Fibroblast of lung (primary cell): Measurements from ENCODE around the gene PRPSAP1.

Experiments used
- EZH2 ChIP-seq: IDR thresholded peaks from 2 replicates; pipeline ENCODE4 v1.5.1; 2012; ENCODE audit warnings: low read length, control low read depth, mild to moderate bottlenecking; ENCODE audit errors: missing control alignments
- TF ChIP-seq, protein P1 (sequence below), 2 donors: IDR thresholded peaks in 1 of 2; conservative IDR thresholded peaks in 1 of 2; 1 replicate in 1 of 2; 2 replicates in 1 of 2; pipeline ENCODE4 v1.5.1; 2011 to 2012; ENCODE audit warnings: low read length in 2 of 2, control low read depth in 1 of 2, inconsistent platforms in 1 of 2, low read depth in 1 of 2, mild to moderate bottlenecking in 1 of 2

DNA sequence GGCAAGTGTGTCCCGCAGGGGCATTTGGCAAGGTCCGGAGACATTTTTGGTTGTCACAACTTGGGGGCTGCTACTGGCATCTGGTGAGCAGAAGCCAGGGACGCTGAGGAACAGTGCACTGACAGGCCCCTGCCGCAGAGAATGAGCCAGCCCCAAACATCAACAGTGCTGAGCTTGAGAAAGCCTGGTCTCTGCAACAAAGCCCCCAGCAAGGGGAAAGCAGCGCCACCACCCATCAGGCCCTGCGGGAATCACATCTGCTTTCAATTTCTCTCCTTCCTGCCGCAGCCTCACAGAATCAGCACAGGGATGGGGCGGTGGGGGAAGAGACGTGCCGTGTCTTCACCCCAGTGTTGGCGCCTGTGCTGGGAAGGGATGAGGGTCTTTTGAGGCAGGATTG is 14.8 kb upstream of the PRPSAP1 start:
- TF ChIP-seq, protein P1, sequence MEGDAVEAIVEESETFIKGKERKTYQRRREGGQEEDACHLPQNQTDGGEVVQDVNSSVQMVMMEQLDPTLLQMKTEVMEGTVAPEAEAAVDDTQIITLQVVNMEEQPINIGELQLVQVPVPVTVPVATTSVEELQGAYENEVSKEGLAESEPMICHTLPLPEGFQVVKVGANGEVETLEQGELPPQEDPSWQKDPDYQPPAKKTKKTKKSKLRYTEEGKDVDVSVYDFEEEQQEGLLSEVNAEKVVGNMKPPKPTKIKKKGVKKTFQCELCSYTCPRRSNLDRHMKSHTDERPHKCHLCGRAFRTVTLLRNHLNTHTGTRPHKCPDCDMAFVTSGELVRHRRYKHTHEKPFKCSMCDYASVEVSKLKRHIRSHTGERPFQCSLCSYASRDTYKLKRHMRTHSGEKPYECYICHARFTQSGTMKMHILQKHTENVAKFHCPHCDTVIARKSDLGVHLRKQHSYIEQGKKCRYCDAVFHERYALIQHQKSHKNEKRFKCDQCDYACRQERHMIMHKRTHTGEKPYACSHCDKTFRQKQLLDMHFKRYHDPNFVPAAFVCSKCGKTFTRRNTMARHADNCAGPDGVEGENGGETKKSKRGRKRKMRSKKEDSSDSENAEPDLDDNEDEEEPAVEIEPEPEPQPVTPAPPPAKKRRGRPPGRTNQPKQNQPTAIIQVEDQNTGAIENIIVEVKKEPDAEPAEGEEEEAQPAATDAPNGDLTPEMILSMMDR (conservative IDR thresholded peaks at IDR 0.05 in 1 of 2, IDR thresholded peaks at IDR 0.05 in 1 of 2; ENCODE audit: low read depth in 1 of 2, low read length in 2 of 2), result no peak
- no peak for TF ChIP-seq EZH2
